Measurements from ENCODE around the gene NINJ2.

DNA sequence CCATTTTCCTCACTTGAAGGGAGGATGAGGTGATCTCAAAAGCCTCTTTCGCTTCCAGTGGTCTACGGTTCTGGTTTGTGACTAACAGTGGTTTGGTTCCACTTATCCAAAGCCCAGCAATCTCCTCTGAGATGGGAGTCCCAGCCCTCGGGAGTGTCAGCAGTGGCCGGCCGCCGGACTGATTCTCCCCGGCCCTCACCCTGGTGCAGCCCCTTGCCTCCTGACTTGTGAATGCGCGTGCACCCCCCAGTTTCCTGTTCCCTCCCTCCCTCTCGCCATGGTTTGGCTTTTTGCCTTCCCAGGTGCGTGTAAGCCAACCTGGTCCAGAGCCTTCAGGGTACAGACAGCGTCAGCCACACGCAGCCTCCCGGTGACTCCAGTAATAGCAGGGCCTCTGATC is 129.0 kb downstream of the NINJ2 start:
- TF ChIP-seq, protein P1, sequence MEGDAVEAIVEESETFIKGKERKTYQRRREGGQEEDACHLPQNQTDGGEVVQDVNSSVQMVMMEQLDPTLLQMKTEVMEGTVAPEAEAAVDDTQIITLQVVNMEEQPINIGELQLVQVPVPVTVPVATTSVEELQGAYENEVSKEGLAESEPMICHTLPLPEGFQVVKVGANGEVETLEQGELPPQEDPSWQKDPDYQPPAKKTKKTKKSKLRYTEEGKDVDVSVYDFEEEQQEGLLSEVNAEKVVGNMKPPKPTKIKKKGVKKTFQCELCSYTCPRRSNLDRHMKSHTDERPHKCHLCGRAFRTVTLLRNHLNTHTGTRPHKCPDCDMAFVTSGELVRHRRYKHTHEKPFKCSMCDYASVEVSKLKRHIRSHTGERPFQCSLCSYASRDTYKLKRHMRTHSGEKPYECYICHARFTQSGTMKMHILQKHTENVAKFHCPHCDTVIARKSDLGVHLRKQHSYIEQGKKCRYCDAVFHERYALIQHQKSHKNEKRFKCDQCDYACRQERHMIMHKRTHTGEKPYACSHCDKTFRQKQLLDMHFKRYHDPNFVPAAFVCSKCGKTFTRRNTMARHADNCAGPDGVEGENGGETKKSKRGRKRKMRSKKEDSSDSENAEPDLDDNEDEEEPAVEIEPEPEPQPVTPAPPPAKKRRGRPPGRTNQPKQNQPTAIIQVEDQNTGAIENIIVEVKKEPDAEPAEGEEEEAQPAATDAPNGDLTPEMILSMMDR (IDR thresholded peaks at IDR 0.05; ENCODE audit: borderline replicate concordance, extremely low read depth, low read length, poor library complexity, severe bottlenecking), result no peak
- no peak for TF ChIP-seq EZH2 (IDR thresholded peaks at IDR 0.05; ENCODE audit: borderline replicate concordance, low read depth, low read length, severe bottlenecking)

Data from DND-41 (cell line).